ENCODE data around the gene NPR3. TPM values are rescaled to one million over a fixed set of nuclear protein-coding genes. Genes with fewer than 3 reads are reported as not detected.

The NPR3 gene
- total and polyA plus RNA-seq, 2 experiments from 2014 or later: 0.07 to 0.15 TPM

GRCh38 chr5:32690153-32690552 is 21.0 kb upstream of the NPR3 start:
- H3K27me3 ChIP-seq (ENCODE audit: insufficient read depth): no peaks in the 10 kb centered on the region
- H3K9me2 ChIP-seq (ENCODE audit: insufficient read depth): peaks cover 6% of the 10 kb centered on the region; the same call in 1 of the 2 replicates
- H2AFZ ChIP-seq: no peak overlapping the region
- H3K27ac Mint-ChIP-seq: no peak overlapping the region
- ATAC-seq (no peak), DNase-seq (ENCODE audit: low spot score) (peak; percentile 32)
- peaks cover 10% of the 10 kb centered on the region; the same call in 1 of the 3 replicates for H3K36me3 Mint-ChIP-seq (ENCODE audit: low read depth)
- H3K36me3 ChIP-seq (ENCODE audit: insufficient read depth): peaks cover under 1% of the 10 kb centered on the region; the same call in 1 of the 2 replicates
- no peak overlapping the region for H3K27ac ChIP-seq (ENCODE audit: low read depth)
- no peaks in the 10 kb centered on the region for H3F3A ChIP-seq (replicated peaks; ENCODE audit: low read depth)
- H3K79me2 ChIP-seq (replicated peaks; ENCODE audit: insufficient read depth): no peaks in the 10 kb centered on the region
- no peak overlapping the region for H3K4me3 ChIP-seq
- H4K20me1 ChIP-seq (replicated peaks; ENCODE audit: insufficient read depth): no peaks in the 10 kb centered on the region
- H3K9me3 Mint-ChIP-seq: peaks cover 14% of the 10 kb centered on the region
- no peak overlapping the region for H3K4me2 ChIP-seq
- TF ChIP-seq EZH2phosphoT487 (IDR thresholded peaks at IDR 0.05; ENCODE audit: unreplicated experiment) (no peak), STAT1 (IDR thresholded peaks at IDR 0.05; ENCODE audit: unreplicated experiment) (no peak), ZNF331 (CRISPR knock-in tag; IDR thresholded peaks at IDR 0.05; ENCODE audit: low read depth) (no peak), ZNF114 (CRISPR knock-in tag; IDR thresholded peaks at IDR 0.05) (no peak), CTCF (conservative IDR thresholded peaks at IDR 0.05; ENCODE audit: low read depth in 2 of 2) (peak; percentile 35 to 59), ZNF462 (CRISPR knock-in tag; IDR thresholded peaks at IDR 0.05) (peak; percentile 55; the same call in 1 of the 2 replicates), CREB1 (CRISPR knock-in tag; IDR thresholded peaks at IDR 0.05; ENCODE audit: low read depth) (no peak), EZH2 (IDR thresholded peaks at IDR 0.05; ENCODE audit: low read depth, unreplicated experiment) (no peak), JUNB (IDR thresholded peaks at IDR 0.05; ENCODE audit: unreplicated experiment) (no peak), POLR2AphosphoS5 (IDR thresholded peaks at IDR 0.05; ENCODE audit: low read depth) (no peak), NANOG (IDR thresholded peaks at IDR 0.05; ENCODE audit: borderline replicate concordance) (no peak), ETS1 (IDR thresholded peaks at IDR 0.05) (no peak)
- TF ChIP-seq, protein P1, sequence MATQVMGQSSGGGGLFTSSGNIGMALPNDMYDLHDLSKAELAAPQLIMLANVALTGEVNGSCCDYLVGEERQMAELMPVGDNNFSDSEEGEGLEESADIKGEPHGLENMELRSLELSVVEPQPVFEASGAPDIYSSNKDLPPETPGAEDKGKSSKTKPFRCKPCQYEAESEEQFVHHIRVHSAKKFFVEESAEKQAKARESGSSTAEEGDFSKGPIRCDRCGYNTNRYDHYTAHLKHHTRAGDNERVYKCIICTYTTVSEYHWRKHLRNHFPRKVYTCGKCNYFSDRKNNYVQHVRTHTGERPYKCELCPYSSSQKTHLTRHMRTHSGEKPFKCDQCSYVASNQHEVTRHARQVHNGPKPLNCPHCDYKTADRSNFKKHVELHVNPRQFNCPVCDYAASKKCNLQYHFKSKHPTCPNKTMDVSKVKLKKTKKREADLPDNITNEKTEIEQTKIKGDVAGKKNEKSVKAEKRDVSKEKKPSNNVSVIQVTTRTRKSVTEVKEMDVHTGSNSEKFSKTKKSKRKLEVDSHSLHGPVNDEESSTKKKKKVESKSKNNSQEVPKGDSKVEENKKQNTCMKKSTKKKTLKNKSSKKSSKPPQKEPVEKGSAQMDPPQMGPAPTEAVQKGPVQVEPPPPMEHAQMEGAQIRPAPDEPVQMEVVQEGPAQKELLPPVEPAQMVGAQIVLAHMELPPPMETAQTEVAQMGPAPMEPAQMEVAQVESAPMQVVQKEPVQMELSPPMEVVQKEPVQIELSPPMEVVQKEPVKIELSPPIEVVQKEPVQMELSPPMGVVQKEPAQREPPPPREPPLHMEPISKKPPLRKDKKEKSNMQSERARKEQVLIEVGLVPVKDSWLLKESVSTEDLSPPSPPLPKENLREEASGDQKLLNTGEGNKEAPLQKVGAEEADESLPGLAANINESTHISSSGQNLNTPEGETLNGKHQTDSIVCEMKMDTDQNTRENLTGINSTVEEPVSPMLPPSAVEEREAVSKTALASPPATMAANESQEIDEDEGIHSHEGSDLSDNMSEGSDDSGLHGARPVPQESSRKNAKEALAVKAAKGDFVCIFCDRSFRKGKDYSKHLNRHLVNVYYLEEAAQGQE (IDR thresholded peaks at IDR 0.05; ENCODE audit: unreplicated experiment): no peak
- H3K27me3 Mint-ChIP-seq (ENCODE audit: insufficient read depth, low read depth, poor library complexity): no peaks in the 10 kb centered on the region
- no peaks in the 10 kb centered on the region for H3K4me1 ChIP-seq (ENCODE audit: insufficient read depth)
- no peaks in the 10 kb centered on the region for H3K4me1 Mint-ChIP-seq
- no peak overlapping the region for H3K4me3 Mint-ChIP-seq

All from GM23338 (cell line).